ENCODE data around the gene ECM2.

ECM2 gene

DNA sequence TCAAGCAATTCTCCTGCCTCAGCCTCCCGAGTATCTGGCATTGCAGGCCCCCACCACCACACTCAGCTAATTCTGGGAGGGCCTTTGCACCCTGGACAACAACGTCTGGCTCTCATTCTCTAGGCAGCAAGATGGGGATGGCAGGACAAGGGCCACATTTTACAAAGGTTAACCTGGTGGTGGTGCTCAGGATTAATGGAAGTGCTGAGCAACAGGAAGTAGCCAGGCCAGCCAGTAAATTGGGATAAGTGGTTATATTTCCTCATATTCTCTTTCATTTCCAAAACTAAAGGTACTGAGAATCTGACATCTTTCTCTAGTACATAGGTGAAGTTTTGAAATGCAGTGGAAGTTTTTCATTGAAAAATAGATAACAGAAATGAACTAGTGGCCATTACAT lies 28.8 kb downstream of the ECM2 start:
- no peak for DNase-seq (ENCODE audit: low spot score)
- TF ChIP-seq, protein P1, sequence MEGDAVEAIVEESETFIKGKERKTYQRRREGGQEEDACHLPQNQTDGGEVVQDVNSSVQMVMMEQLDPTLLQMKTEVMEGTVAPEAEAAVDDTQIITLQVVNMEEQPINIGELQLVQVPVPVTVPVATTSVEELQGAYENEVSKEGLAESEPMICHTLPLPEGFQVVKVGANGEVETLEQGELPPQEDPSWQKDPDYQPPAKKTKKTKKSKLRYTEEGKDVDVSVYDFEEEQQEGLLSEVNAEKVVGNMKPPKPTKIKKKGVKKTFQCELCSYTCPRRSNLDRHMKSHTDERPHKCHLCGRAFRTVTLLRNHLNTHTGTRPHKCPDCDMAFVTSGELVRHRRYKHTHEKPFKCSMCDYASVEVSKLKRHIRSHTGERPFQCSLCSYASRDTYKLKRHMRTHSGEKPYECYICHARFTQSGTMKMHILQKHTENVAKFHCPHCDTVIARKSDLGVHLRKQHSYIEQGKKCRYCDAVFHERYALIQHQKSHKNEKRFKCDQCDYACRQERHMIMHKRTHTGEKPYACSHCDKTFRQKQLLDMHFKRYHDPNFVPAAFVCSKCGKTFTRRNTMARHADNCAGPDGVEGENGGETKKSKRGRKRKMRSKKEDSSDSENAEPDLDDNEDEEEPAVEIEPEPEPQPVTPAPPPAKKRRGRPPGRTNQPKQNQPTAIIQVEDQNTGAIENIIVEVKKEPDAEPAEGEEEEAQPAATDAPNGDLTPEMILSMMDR (IDR thresholded peaks at IDR 0.05; ENCODE audit: extremely low read depth, missing control alignments): no peak

DNA sequence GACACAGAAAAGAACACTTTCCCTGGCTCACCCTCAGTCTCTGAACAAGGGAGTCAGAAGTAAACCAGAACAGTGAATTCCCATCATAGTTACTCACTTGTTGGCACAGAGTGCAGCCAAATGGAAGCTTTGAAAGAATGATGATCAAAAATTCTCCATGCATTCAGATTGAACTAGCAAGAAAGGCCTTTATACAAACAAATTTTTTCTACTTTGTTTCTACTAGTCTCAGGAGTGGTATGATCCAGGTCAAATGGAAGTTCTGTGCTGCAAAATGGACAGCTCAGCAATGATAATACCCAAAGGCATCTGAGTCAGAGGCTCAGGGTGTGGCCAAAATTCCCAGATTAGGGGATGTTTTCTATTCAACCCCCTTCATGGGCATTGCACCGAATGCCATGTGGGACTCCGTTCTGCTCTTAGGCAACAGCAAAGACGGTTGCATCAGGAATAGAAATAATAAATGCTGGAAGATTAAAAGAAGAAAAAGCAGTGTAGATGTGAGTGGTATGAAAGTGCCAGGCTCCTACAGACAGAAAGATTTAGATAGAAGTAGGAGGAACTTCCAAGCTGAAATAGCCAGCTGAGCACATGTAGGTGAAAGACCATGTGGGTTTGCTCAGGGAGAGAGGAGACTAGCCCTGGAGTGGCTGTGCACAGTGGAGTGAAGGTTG lies 29.5 kb downstream of the ECM2 start:
- DNase-seq (ENCODE audit: low spot score): no peak
- TF ChIP-seq, protein P1 (IDR thresholded peaks at IDR 0.05; ENCODE audit: extremely low read depth, missing control alignments): no peak

DNA sequence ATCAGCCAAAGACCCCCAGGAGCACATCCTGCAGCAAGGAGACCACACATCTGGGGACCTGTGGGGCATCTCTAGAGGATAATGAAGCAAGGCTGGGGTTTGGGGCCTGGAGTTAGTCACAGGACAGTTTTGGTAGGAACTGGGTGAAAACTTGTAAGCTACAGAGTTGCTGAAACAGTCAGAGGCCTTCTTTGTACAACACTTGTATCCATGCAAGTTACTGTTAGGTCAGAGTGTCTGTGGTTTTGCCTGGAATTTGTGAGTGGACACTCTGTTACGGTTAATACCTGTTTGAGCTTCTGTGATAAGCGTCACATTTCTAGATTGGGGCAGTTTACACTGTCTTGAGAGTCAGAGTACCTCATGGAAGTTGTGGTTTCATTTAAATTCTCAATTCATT lies 30.9 kb downstream of the ECM2 start:
- DNase-seq (ENCODE audit: low spot score): no peak
- TF ChIP-seq, protein P1 (IDR thresholded peaks at IDR 0.05; ENCODE audit: extremely low read depth, missing control alignments): no peak

DNA sequence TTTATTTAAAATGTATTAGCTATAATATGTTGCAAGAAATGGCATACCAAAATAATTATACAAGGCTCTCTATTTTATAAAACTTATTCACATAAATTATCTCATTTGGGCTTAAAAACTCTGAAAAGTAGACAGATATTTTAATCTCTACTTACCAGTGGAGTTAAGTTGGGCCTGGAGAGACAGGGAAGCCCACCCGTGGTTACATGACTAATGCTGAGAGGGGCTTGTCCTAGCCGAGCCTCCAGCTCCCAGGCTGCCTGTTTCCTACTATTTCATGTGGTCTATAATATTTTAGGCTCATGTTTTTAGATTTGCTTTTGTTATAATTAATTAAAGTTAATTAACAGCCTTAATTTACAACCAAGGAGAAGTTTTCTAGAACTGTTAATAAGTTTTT lies 32.6 kb downstream of the ECM2 start:
- DNase-seq (ENCODE audit: low spot score): no peak
- TF ChIP-seq, protein P1 (IDR thresholded peaks at IDR 0.05; ENCODE audit: extremely low read depth, missing control alignments): no peak

DNA sequence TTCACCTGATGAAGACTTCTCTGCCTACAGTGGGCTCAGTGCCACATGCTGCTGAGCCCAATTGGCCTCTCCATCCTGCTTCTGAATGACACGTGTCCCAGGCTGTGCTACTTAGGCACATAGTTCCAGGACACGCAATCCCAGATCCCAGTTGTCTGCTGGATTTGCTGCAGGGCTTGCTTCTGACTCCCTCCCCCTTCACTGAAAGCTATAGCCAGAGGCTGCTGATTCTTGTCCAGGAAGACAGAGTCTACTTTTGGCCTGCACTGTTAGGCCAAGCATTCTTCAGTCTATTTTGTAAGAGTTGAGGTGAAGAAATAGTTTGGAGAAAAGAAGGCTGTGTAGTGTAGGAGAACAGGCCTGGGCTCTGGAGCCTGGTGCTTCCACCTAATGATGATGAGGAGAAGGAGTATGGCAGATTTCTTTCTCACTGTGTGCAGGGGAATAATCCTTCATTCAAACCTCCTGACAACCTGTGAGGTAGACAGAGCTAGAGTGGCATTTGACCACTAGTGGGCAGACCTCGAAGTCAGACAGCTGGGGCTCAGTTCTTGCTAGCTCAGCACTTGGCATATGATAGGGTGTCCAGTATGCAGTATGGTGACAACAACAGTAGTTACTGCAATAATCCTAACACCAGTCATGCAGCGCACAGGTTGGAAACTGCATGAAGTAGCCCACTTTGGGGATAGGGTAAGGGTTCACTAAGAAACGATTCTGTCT lies 34.0 kb downstream of the ECM2 start:
- TF ChIP-seq, protein P1 (IDR thresholded peaks at IDR 0.05; ENCODE audit: extremely low read depth, missing control alignments): peak; percentile 27
- DNase-seq (ENCODE audit: low spot score): peak; percentile 36

DNA sequence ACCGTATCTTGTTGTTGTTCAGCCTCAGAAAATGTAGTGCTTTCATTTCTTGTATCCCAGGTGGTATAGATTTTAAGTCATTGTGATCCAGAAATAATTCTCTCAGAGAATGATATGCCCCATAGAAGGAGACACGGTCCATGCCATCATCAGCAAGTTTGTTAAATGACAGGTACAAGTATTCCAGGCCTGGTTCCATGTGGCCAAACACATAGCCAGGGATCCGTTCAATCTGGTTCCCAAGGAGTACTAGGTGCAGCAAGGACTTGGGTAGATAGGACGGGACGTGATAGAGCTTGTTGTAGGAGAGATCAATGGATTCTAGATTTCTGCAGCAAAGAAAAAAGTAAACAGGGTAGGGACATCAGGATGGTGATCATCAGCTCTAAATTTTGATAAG lies 35.1 kb downstream of the ECM2 start:
- no peak for DNase-seq (ENCODE audit: low spot score)
- TF ChIP-seq, protein P1 (IDR thresholded peaks at IDR 0.05; ENCODE audit: extremely low read depth, missing control alignments): no peak

DNA sequence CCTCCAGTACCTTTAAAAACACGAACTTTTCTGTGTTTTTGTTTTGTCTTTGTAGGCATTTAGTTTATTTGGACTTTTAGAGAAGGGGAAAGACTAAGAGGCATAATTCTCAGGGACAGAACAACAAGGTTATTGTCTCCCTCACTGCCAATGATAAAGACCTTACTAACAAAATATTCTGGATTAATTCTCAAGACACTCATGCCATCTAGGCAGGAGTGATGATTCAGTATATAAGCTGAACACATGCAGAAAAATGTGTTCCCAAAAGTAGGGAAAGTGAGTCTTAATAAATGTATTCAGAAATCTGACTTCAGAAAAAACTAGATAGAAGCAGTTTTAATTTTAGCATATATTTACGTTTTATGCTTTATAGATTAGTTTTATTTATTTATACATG lies 36.1 kb downstream of the ECM2 start:
- no peak for DNase-seq (ENCODE audit: low spot score)
- TF ChIP-seq, protein P1 (IDR thresholded peaks at IDR 0.05; ENCODE audit: extremely low read depth, missing control alignments): no peak

All from GM20000 (cell line).